ENCODE measurements around the gene CHCHD1.
"Not testable (repeated sequence)": the region's sequence is repeated elsewhere in the genome, so short reads cannot be mapped to it uniquely, and the experiment has no call there.

The CHCHD1 gene

DNA sequence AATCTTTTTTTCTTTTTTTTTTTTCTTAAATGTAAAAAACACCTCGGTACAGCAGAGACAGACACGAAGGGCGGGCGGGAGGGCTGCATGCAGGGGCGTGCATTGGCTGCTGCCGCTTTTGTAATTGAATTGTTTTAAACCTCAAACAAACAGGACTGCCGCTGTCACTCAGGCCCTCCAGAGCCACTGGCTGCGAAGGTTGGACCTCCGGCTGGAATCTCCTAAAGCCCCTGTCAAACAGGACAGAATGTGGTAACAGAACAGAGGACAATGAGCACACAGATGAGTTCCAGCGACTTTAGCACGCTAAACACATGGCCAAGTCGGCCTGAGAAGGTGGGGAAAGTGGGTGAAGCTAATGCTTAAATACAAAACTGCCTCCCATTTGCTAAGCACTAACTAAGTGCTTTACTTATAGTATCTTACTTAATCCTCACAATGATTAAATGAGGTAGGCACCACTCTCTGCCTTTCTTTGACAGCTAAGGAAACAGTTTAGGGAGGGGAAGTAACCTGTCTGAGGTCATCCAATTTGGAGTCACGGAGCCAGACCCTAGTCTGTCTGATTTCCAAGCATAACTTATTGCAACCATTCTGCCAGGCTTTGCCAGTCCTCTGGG, 32.5 kb downstream of the CHCHD1 start:
- no peak for DNase-seq

DNA sequence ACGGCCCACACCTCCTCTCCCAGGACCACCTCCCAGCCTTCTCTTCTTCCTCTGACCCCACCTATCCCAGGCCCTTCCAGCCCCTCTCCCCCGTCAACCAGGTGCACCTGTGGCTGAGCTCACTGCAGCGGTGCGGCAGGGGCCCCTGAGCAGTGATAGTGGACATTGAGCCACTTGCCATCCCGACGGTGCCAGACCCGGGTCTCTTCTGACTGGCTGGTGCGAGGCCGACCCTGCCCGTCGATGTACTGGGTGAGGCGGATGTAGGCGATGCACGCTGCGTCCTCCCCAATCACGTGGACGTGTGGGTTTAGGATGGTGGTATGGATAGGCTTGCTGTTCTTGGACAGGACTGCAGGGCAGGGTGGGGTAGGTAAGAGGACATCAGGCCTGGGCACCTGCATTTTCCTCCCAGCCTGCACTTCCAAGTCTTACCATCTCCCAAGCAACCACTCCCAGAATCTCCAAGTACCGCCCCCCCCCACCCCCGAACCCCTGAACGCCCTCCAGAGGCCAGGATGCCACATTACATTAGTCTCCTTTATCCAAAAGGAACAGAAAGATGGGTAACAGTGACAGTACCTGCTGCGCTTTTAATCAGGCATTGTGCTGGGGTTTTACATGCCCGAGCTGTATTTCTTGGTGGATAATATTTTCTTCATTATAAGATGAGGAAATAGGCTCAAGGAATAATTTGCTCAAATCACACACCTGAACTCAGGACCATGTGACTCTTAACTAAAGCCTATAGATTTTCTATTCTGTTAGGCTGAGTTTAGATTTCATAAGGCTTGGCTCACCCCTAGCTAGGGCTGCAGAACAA, 33.3 kb downstream of the CHCHD1 start:
- DNase-seq, result no peak

- no peak for DNase-seq
Measured at GRCh38 chr10:73815719-73816030, 33.8 kb downstream of the CHCHD1 start.

GRCh38 chr10:73816917-73817729, 35.3 kb downstream of the CHCHD1 start:
- no peak for DNase-seq

DNA sequence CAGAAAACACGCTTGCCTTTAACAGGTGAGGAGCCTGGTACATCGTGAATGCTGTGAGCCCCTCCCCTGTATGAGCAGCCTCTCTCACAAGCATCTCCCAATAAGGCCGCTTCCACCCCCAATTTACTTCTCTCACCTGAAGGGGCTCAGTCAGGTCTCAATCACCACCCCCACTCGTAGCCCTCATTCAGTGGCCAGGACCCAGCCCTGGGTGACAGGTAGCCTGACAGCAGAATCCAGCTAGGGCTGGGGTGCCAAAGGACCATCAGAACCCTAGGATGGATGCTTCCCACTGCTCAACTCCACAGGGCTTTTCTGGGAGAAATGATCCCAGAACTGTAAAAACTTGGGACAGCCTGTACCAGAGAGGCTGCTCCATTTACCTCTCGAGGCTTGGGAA, 36.0 kb downstream of the CHCHD1 start:
- no peak for DNase-seq

GRCh38 chr10:73818402-73818801, 36.6 kb downstream of the CHCHD1 start:
- DNase-seq, result no peak

- no peak for DNase-seq
Measured at GRCh38 chr10:73819081-73819480, 37.2 kb downstream of the CHCHD1 start.

DNA sequence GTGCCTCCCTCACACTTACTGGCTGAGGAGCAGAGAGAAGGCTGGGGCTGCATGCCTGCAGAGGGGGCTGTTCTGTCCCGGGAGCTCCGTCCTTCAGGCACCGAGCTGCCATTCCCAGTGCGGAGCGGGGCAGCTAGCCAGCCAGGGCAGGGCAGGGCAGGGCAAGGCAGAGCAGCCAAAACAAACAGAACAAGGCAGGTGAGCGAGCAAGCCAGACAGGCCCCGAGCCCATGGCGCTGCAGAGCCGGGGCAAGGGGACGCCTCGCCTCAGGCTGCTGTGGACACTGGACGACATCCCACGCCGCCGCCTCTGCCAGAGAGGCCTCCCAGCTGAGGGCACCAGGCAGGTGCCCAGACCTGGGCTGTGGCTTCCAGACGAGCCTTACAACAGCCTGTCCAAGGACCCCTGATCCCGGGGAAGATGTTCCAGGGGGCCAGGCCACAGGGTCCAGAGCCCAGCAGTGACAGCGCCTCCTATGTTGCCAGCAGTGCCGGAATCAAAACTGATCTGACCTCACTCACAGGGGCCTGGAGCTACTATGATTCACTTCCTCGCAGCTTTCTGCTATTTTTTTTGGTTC, 37.8 kb downstream of the CHCHD1 start:
- DNase-seq, result no peak

DNA sequence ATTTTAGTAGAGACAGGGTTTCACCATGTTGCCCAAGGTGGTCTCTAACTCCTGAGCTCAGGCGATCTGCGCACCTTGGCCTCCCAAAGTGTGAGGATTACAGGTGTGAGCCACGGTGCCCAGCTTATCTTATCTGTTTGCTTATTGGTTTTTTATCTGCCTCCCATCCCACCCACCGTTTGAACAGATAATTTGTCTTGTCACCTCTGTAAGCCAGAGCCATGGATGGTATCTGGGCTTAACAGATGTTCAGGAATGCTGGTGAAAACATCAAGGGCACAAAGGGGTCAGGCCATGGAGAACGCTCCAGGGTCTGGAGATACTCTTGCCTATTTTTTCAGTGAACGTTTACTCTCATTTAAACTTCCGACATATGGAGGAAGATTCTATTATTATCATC, 41.5 kb downstream of the CHCHD1 start:
- DNase-seq, result no peak

DNA sequence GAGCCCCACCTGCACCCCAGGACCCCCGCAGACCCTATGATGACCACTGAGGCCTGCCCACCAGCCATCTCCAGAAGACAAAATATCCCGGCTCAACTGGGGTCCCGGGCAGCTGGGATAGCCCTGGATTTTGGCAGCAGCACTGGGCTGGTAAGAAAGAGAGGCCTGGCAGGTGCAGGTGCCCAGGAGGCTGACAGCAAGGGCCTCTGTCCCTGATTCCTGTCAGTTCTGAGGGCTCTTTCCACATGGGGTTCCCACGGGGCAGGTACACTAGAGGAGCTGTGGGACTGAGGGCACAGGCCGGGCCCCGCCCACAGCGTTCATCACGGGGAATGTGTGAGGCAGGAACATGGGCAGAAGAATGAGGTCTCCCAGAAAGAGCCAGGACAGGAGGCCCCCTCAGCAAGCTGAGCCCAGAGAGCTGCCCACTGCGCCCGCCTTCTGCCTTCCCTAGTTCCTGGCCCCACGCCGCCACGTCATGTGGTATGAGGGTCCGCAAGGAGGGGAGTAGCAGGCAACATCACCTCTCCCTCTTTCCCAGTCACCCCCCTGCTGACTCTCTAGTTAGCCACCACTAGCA, 42.4 kb downstream of the CHCHD1 start:
- DNase-seq, result no peak

GRCh38 chr10:73827346-73828089, 45.7 kb downstream of the CHCHD1 start:
- no peak for DNase-seq

DNA sequence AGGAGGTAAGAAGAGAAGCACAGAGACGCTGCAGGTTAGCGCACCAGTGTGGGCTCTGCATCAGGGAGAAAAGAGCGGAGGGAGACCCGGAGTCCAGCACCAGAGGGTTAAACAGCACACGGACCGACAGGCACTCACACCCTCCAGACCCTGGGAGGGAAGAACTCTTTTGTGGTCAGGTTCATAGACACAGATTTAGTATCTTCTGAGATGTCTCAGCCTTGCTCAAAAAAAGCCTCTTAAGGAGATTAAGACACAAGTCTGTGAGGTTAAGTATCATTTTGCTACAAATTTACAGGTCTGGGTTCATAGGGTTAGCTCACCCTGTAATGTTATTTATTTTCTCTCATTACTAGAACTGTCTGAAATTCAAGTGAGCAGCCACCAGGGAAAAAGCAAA, 46.3 kb downstream of the CHCHD1 start:
- no peak for DNase-seq

- not testable (repeated sequence) for DNase-seq
Measured at GRCh38 chr10:73829090-73829489, 47.2 kb downstream of the CHCHD1 start.
